A673 (cell line): ENCODE measurements around the gene EIF3F. TPM values are rescaled to one million over a fixed set of nuclear protein-coding genes. Genes with fewer than 3 reads are reported as not detected.

ENCODE experiments used
- BruUV-seq: library from RNA; stranded (reverse); fragments of 400-500 nt; replicated peaks from 2 replicates; lab custom pipeline; 2021; lab: Mats Ljungman, UMichigan
- CTCF ChIA-PET: fragments of 300-600 bp; sonication (Branson Sonifier 250); formaldehyde crosslinking; loops from one replicate; lab custom pipeline; 2022; ENCODE audit warnings: antibody characterized with exemption; lab: Charles Lee
- POLR2A ChIA-PET: fragments of 300-600 bp; sonication (Branson Sonifier 250); formaldehyde crosslinking; loops from one replicate; lab custom pipeline; 2022; ENCODE audit warnings: antibody characterized with exemption; ENCODE audit not compliant: low non-redundant PET; lab: Charles Lee
- DNase-seq: peaks from one replicate; pipeline ENCODE4 v3.0.0-alpha.2; 2015; ENCODE audit warnings: low spot score
- H3K27ac ChIP-seq: fragments of 200-600 bp; sonication (generic); 2 replicates; pipeline ENCODE4 v1.5.1; 2016; ENCODE audit warnings: mixed run types, low read depth, mild to moderate bottlenecking, mixed read lengths, antibody characterized with exemption, low read length; ENCODE audit not compliant: poor library complexity, severe bottlenecking
- H3K27me3 ChIP-seq: fragments of 200-600 bp; sonication (generic); replicated peaks from 2 replicates; pipeline ENCODE4 v1.6.1; 2017; ENCODE audit warnings: mixed run types, low read depth, mild to moderate bottlenecking, mixed read lengths, antibody characterized with exemption, low read length; ENCODE audit not compliant: insufficient read depth, poor library complexity
- H3K36me3 ChIP-seq: fragments of 200-600 bp; sonication (generic); 2 replicates; pipeline ENCODE4 v1.6.1; 2016; ENCODE audit warnings: mixed run types, mild to moderate bottlenecking, mixed read lengths, antibody characterized with exemption, low read length; ENCODE audit not compliant: insufficient read depth, poor library complexity, severe bottlenecking
- H3K4me1 ChIP-seq: fragments of 200-600 bp; sonication (generic); 2 replicates; pipeline ENCODE4 v1.6.1; 2017; ENCODE audit warnings: mixed run types, mild to moderate bottlenecking, mixed read lengths, antibody characterized with exemption, low read length; ENCODE audit not compliant: insufficient read depth, poor library complexity, severe bottlenecking
- H3K4me3 ChIP-seq: fragments of 200-600 bp; sonication (generic); 2 replicates; pipeline ENCODE4 v1.5.1; 2016; ENCODE audit warnings: low read depth, mixed run types, mild to moderate bottlenecking, mixed read lengths, low read length; ENCODE audit not compliant: poor library complexity, severe bottlenecking
- H3K9me3 ChIP-seq: fragments of 200-600 bp; sonication (generic); 2 replicates; pipeline ENCODE4 v1.6.1; 2016; ENCODE audit warnings: mixed run types, low read depth, mild to moderate bottlenecking, mixed read lengths, antibody characterized with exemption, low read length; ENCODE audit not compliant: poor library complexity, severe bottlenecking
- EZH2 ChIP-seq: fragments of 200-600 bp; sonication (generic); IDR thresholded peaks from 2 replicates; pipeline ENCODE4 v1.6.1; 2017; ENCODE audit warnings: borderline replicate concordance, low read depth, mild to moderate bottlenecking, mixed read lengths, antibody characterized with exemption, low read length; ENCODE audit not compliant: poor library complexity, severe bottlenecking
- intact Hi-C: fragments of 100-400 bp; cut with micrococcal nuclease; formaldehyde crosslinking; loops from one replicate; pipeline ENCODE4 v1.10.0; 2022; ENCODE audit not compliant: unreplicated experiment
- total RNA-seq: library from RNA; stranded (reverse); gene quantifications from 2 replicates; pipeline ENCODE4 v1.2.3, GENCODE V29; 2021
- TF ChIP-seq, protein P1 (sequence below): fragments of 300-800, 200-600 bp; sonication (generic); conservative IDR thresholded peaks from 2 replicates; pipeline ENCODE4 v1.5.1; 2017; ENCODE audit warnings: low read depth, mild to moderate bottlenecking, antibody characterized with exemption, low read length, moderate library complexity, mixed read lengths

Gene EIF3F
- total RNA-seq, 1 experiment from 2014 or later = 151 TPM

DNA sequence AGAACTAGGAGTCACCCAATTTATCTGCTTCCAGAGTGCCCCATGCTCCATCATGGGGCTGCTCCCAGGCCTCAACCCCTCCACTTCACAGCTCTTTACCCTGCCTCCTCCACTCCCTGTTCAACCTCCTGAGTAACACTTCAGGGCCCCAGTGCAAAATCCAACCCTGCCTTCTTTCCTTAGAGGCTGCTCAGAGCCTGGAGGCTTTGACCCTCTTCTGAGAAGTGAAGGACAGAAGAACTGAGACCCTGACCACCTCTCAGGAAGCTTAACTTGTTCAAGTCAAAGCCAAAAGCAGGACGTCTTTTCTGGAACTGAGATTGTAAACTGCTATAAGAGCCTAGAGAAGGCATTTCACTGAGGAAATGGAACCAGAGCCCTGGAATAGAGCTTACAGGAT lies 15.5 kb downstream of the EIF3F start:
- TF ChIP-seq, protein P1, sequence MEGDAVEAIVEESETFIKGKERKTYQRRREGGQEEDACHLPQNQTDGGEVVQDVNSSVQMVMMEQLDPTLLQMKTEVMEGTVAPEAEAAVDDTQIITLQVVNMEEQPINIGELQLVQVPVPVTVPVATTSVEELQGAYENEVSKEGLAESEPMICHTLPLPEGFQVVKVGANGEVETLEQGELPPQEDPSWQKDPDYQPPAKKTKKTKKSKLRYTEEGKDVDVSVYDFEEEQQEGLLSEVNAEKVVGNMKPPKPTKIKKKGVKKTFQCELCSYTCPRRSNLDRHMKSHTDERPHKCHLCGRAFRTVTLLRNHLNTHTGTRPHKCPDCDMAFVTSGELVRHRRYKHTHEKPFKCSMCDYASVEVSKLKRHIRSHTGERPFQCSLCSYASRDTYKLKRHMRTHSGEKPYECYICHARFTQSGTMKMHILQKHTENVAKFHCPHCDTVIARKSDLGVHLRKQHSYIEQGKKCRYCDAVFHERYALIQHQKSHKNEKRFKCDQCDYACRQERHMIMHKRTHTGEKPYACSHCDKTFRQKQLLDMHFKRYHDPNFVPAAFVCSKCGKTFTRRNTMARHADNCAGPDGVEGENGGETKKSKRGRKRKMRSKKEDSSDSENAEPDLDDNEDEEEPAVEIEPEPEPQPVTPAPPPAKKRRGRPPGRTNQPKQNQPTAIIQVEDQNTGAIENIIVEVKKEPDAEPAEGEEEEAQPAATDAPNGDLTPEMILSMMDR = no peak
- TF ChIP-seq EZH2 = no peak
- Histone ChIP-seq H3K4me3 (no peak overlapping the region), H3K27me3 (no peaks in the 10 kb centered on the region), H3K36me3 (peaks cover 2% of the 10 kb centered on the region), H3K27ac (no peak overlapping the region), H3K4me1 (no peaks in the 10 kb centered on the region), H3K9me3 (no peaks in the 10 kb centered on the region)
- POLR2A ChIA-PET = no interaction called here
- BruUV-seq = no TSS peak
- CTCF ChIA-PET = interaction anchor here (1.0 kb wide), 1 partner anchor 97 kb away, joined by 3 read pairs; no protein-coding TSS in a partner anchor
- DNase-seq = no peak
- intact Hi-C loops = no loop called here

DNA sequence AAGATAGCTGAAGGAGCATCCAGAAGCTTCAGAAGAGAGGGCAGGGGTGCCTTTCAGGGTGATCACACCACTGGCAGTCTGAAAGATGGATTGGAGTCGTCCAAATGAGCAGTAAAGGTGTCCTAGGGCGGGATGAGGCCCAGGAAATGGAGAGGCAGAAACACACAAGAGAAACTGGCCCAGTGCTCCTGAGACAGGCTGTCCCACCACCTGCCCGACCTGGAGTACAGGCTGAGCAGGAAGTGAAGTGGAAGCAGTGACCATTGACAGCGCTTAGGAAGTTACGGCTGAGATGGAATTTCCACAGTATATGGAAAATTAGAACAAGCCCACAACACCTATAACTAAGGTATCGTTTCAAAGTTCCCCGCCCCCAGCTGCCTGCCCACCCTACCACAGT lies 16.1 kb downstream of the EIF3F start:
- Histone ChIP-seq H3K27me3 (no peaks in the 10 kb centered on the region), H3K4me3 (no peak overlapping the region), H3K27ac (no peak overlapping the region), H3K4me1 (no peaks in the 10 kb centered on the region), H3K36me3 (no peaks in the 10 kb centered on the region), H3K9me3 (no peaks in the 10 kb centered on the region)
- no peak for DNase-seq
- CTCF ChIA-PET = interaction anchor here (1.0 kb wide), 1 partner anchor 96 kb away, joined by 3 read pairs; no protein-coding TSS in a partner anchor
- TF ChIP-seq, protein P1 = no peak
- TF ChIP-seq EZH2 = no peak
- POLR2A ChIA-PET = no interaction called here
- intact Hi-C loops = no loop called here
- BruUV-seq = no TSS peak

DNA sequence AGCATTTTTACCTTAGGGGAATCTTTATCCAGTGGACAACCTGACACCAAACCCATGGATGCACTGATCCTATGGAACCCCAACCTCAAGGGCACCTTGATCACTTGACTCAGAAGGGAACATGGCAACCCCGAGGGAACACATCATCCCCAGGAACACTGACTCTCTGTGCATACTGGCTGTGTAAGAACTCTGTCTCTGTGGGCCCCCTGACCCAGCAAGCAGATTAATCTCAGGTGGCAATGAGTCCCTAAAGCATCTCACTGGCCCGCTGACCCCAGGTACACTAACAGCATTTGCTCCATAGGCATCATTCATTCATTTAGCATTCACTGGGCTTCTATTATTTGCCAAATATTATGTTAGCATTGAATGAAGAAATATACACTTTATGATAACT lies 16.9 kb downstream of the EIF3F start:
- intact Hi-C loops = no loop called here
- no peak for DNase-seq
- Histone ChIP-seq H3K36me3 (no peaks in the 10 kb centered on the region), H3K9me3 (no peaks in the 10 kb centered on the region), H3K4me3 (no peak overlapping the region), H3K27me3 (no peaks in the 10 kb centered on the region), H3K4me1 (no peaks in the 10 kb centered on the region), H3K27ac (no peak overlapping the region)
- ChIA-PET CTCF (no interaction called here), POLR2A (no interaction called here)
- BruUV-seq = no TSS peak
- TF ChIP-seq EZH2 = no peak
- TF ChIP-seq, protein P1 = no peak
